Measurements from ENCODE around the gene PCSK5.

DNA sequence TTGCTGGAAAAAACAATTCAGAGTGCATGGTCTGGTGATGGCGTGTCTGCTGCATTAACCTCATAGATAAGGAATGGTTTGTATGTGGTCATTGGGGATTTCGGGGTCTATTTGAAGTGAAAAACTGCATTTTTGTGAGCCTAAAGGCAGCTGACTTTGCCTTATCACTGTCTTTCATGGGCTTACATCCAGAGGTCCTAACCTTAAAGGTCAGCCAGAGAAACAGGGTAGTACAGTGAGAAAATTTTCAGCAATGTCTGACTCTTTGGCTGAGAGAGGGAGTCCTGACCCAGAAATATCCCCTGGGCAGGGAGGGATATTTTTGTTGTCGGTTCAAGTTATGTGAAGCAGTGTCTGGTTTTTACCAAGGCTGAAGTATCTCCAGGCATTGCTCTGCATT, 5.7 kb downstream of the PCSK5 start:
- TF ChIP-seq, protein P1, sequence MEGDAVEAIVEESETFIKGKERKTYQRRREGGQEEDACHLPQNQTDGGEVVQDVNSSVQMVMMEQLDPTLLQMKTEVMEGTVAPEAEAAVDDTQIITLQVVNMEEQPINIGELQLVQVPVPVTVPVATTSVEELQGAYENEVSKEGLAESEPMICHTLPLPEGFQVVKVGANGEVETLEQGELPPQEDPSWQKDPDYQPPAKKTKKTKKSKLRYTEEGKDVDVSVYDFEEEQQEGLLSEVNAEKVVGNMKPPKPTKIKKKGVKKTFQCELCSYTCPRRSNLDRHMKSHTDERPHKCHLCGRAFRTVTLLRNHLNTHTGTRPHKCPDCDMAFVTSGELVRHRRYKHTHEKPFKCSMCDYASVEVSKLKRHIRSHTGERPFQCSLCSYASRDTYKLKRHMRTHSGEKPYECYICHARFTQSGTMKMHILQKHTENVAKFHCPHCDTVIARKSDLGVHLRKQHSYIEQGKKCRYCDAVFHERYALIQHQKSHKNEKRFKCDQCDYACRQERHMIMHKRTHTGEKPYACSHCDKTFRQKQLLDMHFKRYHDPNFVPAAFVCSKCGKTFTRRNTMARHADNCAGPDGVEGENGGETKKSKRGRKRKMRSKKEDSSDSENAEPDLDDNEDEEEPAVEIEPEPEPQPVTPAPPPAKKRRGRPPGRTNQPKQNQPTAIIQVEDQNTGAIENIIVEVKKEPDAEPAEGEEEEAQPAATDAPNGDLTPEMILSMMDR (IDR thresholded peaks at IDR 0.05): no peak
- TF ChIP-seq POLR2AphosphoS5 (IDR thresholded peaks at IDR 0.05) (no peak), EP300 (IDR thresholded peaks at IDR 0.05) (no peak)

Data from stomach (tissue), 4 donors.